ENCODE measurements around the gene BAIAP3. TPM values are rescaled to one million over a fixed set of nuclear protein-coding genes. Genes with fewer than 3 reads are reported as not detected.

BAIAP3 gene
- total RNA-seq, 2 experiments from 2014 or later: 27.4 to 31.2 TPM

DNA sequence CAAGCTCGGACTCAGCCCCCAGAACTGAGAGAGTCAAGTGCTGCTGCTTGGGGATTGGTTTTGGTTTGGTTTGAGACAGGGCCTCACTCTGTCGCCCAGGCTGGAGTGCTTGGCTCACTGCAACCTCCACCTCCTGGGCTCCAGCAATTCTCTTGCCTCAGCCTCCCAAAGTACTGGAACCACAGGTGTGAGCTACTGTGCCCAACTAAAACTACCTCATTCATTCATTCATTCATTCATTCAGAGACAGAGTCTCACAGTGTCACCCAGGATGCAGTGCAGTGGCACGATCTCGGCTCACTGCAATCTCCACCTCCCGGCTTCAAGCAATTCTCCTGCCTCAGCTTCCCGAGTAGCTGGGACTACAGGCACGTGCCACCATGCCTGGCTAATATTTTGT, 56.3 kb downstream of the BAIAP3 start:
- peaks cover 7% of the 10 kb centered on the region for H3K36me3 Mint-ChIP-seq

DNA sequence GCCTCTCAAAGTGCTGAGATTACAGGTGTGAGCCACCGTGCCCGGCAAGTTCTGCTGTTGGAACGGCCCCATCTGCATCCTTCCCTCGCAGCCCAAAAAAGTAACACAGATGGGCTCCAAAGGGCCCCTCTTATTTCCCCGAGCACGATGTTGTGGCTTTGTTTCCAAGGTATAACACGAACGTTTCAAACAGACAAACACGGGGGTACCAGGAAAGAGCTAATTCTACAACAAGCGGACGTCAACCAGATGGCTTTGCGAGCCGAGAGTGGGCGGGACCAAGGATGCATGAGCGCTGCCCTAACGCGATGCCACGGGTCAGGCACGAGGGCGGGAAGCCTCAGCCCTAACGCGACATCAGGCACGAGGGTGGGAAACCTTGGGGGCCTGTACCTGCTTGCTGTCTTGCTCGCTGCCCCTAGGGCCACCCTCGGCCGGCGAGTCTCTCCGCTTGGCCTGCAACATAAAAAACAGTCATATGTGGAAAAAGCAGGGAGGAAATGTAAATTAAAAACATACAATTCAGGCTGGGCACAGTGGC, 56.9 kb downstream of the BAIAP3 start:
- no peak overlapping the region for H3K4me3 Mint-ChIP-seq
- no peaks in the 10 kb centered on the region for H3K27me3 Mint-ChIP-seq
- peaks cover 2% of the 10 kb centered on the region for H3K4me1 Mint-ChIP-seq
- peaks cover 4% of the 10 kb centered on the region for H3K36me3 Mint-ChIP-seq
- no peak for DNase-seq
- POLR2A ChIA-PET: no interaction called here
- no peak overlapping the region for H3K27ac Mint-ChIP-seq
- no peak for ATAC-seq (ENCODE audit: low read depth)
- no peaks in the 10 kb centered on the region for H3K9me3 Mint-ChIP-seq

More for the DNA sequence above, 56.3 kb downstream of the BAIAP3 start:
- DNase-seq: no peak
- H3K27me3 Mint-ChIP-seq: no peaks in the 10 kb centered on the region
- POLR2A ChIA-PET: no interaction called here
- ATAC-seq (ENCODE audit: low read depth): no peak
- peaks cover 2% of the 10 kb centered on the region for H3K4me1 Mint-ChIP-seq
- no peaks in the 10 kb centered on the region for H3K9me3 Mint-ChIP-seq
- H3K27ac Mint-ChIP-seq: no peak overlapping the region
- no peak overlapping the region for H3K4me3 Mint-ChIP-seq

GRCh38 chr16:1392826-1393225, 59.4 kb downstream of the BAIAP3 start:
- POLR2A ChIA-PET: no interaction called here

DNA sequence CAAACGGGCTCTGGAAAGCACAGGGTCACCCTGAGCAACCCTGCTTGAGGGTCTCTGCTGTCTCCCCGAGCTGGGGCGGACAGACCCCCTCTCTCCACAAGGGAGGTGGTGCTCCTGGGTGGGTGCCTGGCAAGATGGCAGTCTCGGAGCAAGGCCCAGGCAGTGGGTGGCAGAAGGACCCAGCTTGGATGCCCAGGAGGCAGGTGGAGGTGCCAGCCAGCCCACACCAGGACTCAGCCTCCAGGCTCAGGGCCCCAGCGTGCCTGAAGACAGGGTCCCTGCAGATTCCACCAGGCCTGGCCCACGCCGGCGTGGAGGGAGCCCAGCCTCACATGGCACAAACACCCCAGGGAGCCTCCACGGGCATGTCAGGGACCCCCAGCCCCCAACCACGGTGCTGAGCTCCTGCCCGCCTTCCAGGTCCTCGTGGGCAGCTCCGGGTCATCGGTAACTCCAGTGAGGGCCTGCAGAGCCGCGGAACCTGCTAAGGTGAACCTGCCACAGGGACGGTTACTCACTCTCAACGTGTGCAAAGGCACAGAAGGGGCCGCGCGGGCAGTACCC, 60.2 kb downstream of the BAIAP3 start:
- no peak for ATAC-seq (ENCODE audit: low read depth)
- POLR2A ChIA-PET: no interaction called here
- Mint-ChIP-seq H3K9me3 (no peaks in the 10 kb centered on the region), H3K4me3 (no peak overlapping the region), H3K27me3 (no peaks in the 10 kb centered on the region), H3K4me1 (peaks cover 2% of the 10 kb centered on the region), H3K27ac (no peak overlapping the region), H3K36me3 (peaks cover 4% of the 10 kb centered on the region)
- DNase-seq: no peak

More at GRCh38 chr16:1392826-1393225, 59.4 kb downstream of the BAIAP3 start:
- peaks cover 4% of the 10 kb centered on the region for H3K36me3 Mint-ChIP-seq
- H3K4me3 Mint-ChIP-seq: no peak overlapping the region
- H3K4me1 Mint-ChIP-seq: peaks cover 2% of the 10 kb centered on the region
- DNase-seq (no peak), ATAC-seq (ENCODE audit: low read depth) (no peak)
- no peaks in the 10 kb centered on the region for H3K27me3 Mint-ChIP-seq
- H3K27ac Mint-ChIP-seq: no peak overlapping the region
- H3K9me3 Mint-ChIP-seq: no peaks in the 10 kb centered on the region

DNA sequence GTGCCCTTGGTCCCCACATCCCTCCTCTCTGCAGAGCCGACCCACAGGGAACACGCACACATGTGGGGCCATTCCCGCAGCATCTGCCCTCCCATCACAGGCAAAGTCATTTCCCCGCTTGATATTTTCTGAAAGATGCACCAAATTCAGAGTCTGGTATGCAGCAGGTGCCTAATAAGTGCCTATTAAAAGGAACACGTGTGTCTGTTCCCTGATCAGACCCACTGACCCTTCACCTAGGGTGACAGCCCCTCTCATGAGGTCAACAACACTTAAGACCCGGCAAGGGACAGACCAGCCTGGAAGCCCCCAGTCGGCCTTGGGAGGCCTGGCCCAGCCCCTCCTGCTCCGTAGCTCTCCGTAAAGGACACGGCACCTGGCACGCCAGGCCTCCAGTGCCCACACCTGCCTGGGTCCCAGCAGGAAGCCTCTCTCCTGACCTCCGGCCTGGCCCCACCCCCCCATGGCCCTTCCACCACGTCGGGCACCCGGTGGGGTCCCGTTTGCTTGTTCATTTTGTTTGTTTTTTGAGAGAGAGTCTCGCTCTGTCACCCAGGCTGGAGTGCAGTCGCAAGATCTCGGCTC, 61.0 kb downstream of the BAIAP3 start:
- peaks cover 2% of the 10 kb centered on the region for H3K4me1 Mint-ChIP-seq
- ATAC-seq (ENCODE audit: low read depth): no peak

GRCh38 chr16:1395444-1396031, 62.1 kb downstream of the BAIAP3 start:
- Mint-ChIP-seq H3K9me3 (no peaks in the 10 kb centered on the region), H3K27me3 (no peaks in the 10 kb centered on the region), H3K36me3 (peaks cover 2% of the 10 kb centered on the region), H3K4me3 (no peak overlapping the region), H3K27ac (no peak overlapping the region), H3K4me1 (peaks cover 2% of the 10 kb centered on the region)
- POLR2A ChIA-PET: no interaction called here
- ATAC-seq (ENCODE audit: low read depth) (no peak), DNase-seq (no peak)

More for the DNA sequence above, 61.0 kb downstream of the BAIAP3 start:
- H3K36me3 Mint-ChIP-seq: peaks cover 4% of the 10 kb centered on the region
- no peak for DNase-seq
- H3K27ac Mint-ChIP-seq: no peak overlapping the region
- H3K27me3 Mint-ChIP-seq: no peaks in the 10 kb centered on the region
- no peak overlapping the region for H3K4me3 Mint-ChIP-seq
- no peaks in the 10 kb centered on the region for H3K9me3 Mint-ChIP-seq
- POLR2A ChIA-PET: no interaction called here

GRCh38 chr16:1397779-1398178, 64.3 kb downstream of the BAIAP3 start:
- H3K4me1 Mint-ChIP-seq: no peaks in the 10 kb centered on the region
- POLR2A ChIA-PET: no interaction called here
- H3K27ac Mint-ChIP-seq: no peak overlapping the region

GRCh38 chr16:1398351-1398750, 64.9 kb downstream of the BAIAP3 start:
- Mint-ChIP-seq H3K27ac (no peak overlapping the region), H3K9me3 (no peaks in the 10 kb centered on the region), H3K4me1 (no peaks in the 10 kb centered on the region), H3K36me3 (peaks cover under 1% of the 10 kb centered on the region), H3K4me3 (no peak overlapping the region), H3K27me3 (no peaks in the 10 kb centered on the region)
- DNase-seq: no peak
- ATAC-seq (ENCODE audit: low read depth): no peak
- POLR2A ChIA-PET: no interaction called here

More at GRCh38 chr16:1397779-1398178, 64.3 kb downstream of the BAIAP3 start:
- Mint-ChIP-seq H3K4me3 (no peak overlapping the region), H3K36me3 (no peaks in the 10 kb centered on the region), H3K27me3 (no peaks in the 10 kb centered on the region), H3K9me3 (no peaks in the 10 kb centered on the region)
- ATAC-seq (ENCODE audit: low read depth) (no peak), DNase-seq (no peak)

Other genes starting within 250 kb of the BAIAP3 start
- gene C1QTNF8, start 237.4 kb upstream of the BAIAP3 start, total RNA-seq: not detected
- gene CACNA1H, start 180.5 kb upstream of the BAIAP3 start, total RNA-seq: 1 to 10 TPM; 2.0 to 2.9 TPM
- gene TPSG1, start 108.4 kb upstream of the BAIAP3 start, total RNA-seq: not detected
- gene TPSB2, start 103.5 kb upstream of the BAIAP3 start, total RNA-seq: not detected
- gene TPSAB1, start 92.9 kb upstream of the BAIAP3 start, total RNA-seq: not detected
- not detected for gene TPSD1, start 77.6 kb upstream of the BAIAP3 start, total RNA-seq
- gene UBE2I, start 24.0 kb upstream of the BAIAP3 start, total RNA-seq: 100 to 1,000 TPM; 211 to 232 TPM
- gene TSR3, start 18.2 kb downstream of the BAIAP3 start, total RNA-seq: 10 to 100 TPM; 43.8 to 44.2 TPM
- gene GNPTG, start 18.3 kb downstream of the BAIAP3 start, total RNA-seq: 10 to 100 TPM; 43.2 to 46.5 TPM
- gene UNKL, start 81.1 kb downstream of the BAIAP3 start, total RNA-seq: 10 to 100 TPM; 60.4 to 68.7 TPM
- gene UQCC4, start 87.1 kb downstream of the BAIAP3 start, total RNA-seq: 10 to 100 TPM; 14.0 to 15.0 TPM
- 1 to 10 TPM in 1 of 2 experiments, under 1 TPM in 1; 0.57 to 1.2 TPM for gene PERCC1, start 97.4 kb downstream of the BAIAP3 start, total RNA-seq
- gene CCDC154, start 110.9 kb downstream of the BAIAP3 start, total RNA-seq: 1 to 10 TPM; 6.1 to 6.5 TPM
- 10 to 100 TPM; 69.7 to 72.2 TPM for gene CLCN7, start 141.4 kb downstream of the BAIAP3 start, total RNA-seq
- gene PTX4, start 155.3 kb downstream of the BAIAP3 start, total RNA-seq: not detected
- gene TELO2, start 159.7 kb downstream of the BAIAP3 start, total RNA-seq: 10 to 100 TPM; 53.9 to 57.1 TPM
- gene TMEM204, start 200.0 kb downstream of the BAIAP3 start, total RNA-seq: 10 to 100 TPM; 68.3 to 72.0 TPM

Measured in activated naive CD8-positive, alpha-beta T cell treated with anti-CD3 and anti-CD28 coated beads, Interleukin-2, amount 10 ng/mL, durations not matched to agents 7 days and 5 days (primary cell).